HL-60 (cell line): ENCODE data around the gene CHN1.

Source experiments
- DNase-seq, 2 experiments: peaks; one replicate each; pipeline ENCODE4 v3.0.0-alpha.2; 2010 to 2020; ENCODE audit warnings: low read depth in 1 of 2, low spot score in 1 of 2
- H3K27ac ChIP-seq: fragments of 250-450 bp; sonication (Bioruptor Pico); replicated peaks from 2 replicates; pipeline ENCODE4 v1.5.1; 2020; ENCODE audit warnings: mild to moderate bottlenecking, moderate library complexity
- H3K27me3 ChIP-seq: fragments of 250-450 bp; sonication (Bioruptor Pico); 2 replicates; pipeline ENCODE4 v1.5.1; 2021; ENCODE audit warnings: mild to moderate bottlenecking, moderate library complexity; ENCODE audit not compliant: insufficient read depth, poor library complexity, severe bottlenecking
- H3K4me3 ChIP-seq: replicated peaks from 2 replicates; pipeline ENCODE4 v1.5.1; 2011; ENCODE audit warnings: mild to moderate bottlenecking, control low read depth, low read length; ENCODE audit not compliant: insufficient read depth
- CTCF ChIP-seq: IDR thresholded peaks from one replicate; pipeline ENCODE4 v1.5.1; 2011; ENCODE audit warnings: low read length, control low read depth, inconsistent platforms; ENCODE audit not compliant: insufficient read depth
- GABPA ChIP-seq: IDR thresholded peaks from 2 replicates; pipeline ENCODE4 v1.6.1; 2012; ENCODE audit warnings: low read depth
- POLR2AphosphoS5 ChIP-seq: IDR thresholded peaks from 2 replicates; pipeline ENCODE4 v1.6.1; 2012; ENCODE audit warnings: low read depth
- REST ChIP-seq: IDR thresholded peaks from 2 replicates; pipeline ENCODE4 v1.6.1; 2012; ENCODE audit warnings: low read depth; ENCODE audit not compliant: insufficient replicate concordance
- SPI1 ChIP-seq: IDR thresholded peaks from 2 replicates; pipeline ENCODE4 v1.6.1; 2012; ENCODE audit warnings: low read depth, mild to moderate bottlenecking, borderline replicate concordance

CHN1 gene

GRCh38 chr2:175007510-175007909 is 2.3 kb upstream of the CHN1 start:
- no peak overlapping the region for H3K4me3 ChIP-seq
- H3K27me3 ChIP-seq: peaks cover 57% of the 10 kb centered on the region
- H3K27ac ChIP-seq: no peak overlapping the region
- TF ChIP-seq SPI1: no peak
- TF ChIP-seq CTCF: no peak
- no peak for TF ChIP-seq REST
- TF ChIP-seq GABPA: no peak
- no peak for TF ChIP-seq POLR2AphosphoS5
- no peak for DNase-seq

GRCh38 chr2:175006281-175006680 is 1.1 kb upstream of the CHN1 start:
- DNase-seq: no peak

More at GRCh38 chr2:175006281-175006680, 1.1 kb upstream of the CHN1 start:
- Histone ChIP-seq H3K27me3 (peaks cover 60% of the 10 kb centered on the region), H3K27ac (no peak overlapping the region), H3K4me3 (no peak overlapping the region)
- TF ChIP-seq SPI1 (no peak), GABPA (no peak), POLR2AphosphoS5 (no peak), REST (no peak), CTCF (no peak)
